K562 (cell line): ENCODE data around the gene COL16A1. TPM values are rescaled to one million over a fixed set of nuclear protein-coding genes. Genes with fewer than 3 reads are reported as not detected.

Source experiments
- ADNP ChIP-seq: fragments of 200-800 bp; sonication (Bioruptor generic); IDR thresholded peaks from 2 replicates; pipeline ENCODE4 v1.6.1; 2016; ENCODE audit warnings: missing genetic modification characterization, missing compliant biosample characterization
- ARID2 ChIP-seq: fragments of 450-650 bp; IDR thresholded peaks from 2 replicates; pipeline ENCODE4 v1.6.1; 2017; ENCODE audit warnings: antibody characterized with exemption, mild to moderate bottlenecking
- CAMTA2 ChIP-seq: fragments of 250-450 bp; sonication (Bioruptor Pico); conservative IDR thresholded peaks from 2 replicates; pipeline ENCODE4 v1.5.1; 2022
- EHMT2 ChIP-seq: fragments of 450-650 bp; IDR thresholded peaks from 2 replicates; pipeline ENCODE4 v1.6.1; 2018; ENCODE audit warnings: antibody characterized with exemption
- GATA2 ChIP-seq: sonication (generic); formaldehyde crosslinking; IDR thresholded peaks from 2 replicates; pipeline ENCODE4 v1.4.0; 2020; ENCODE audit warnings: mild to moderate bottlenecking, missing genetic modification reagents
- HDAC1 ChIP-seq, 2 experiments: fragments of 450-650 bp; IDR thresholded peaks; 2 replicates each; pipeline ENCODE4 v1.6.1; 2016 to 2017; ENCODE audit warnings: inconsistent platforms in 1 of 2, mild to moderate bottlenecking in 1 of 2, moderate library complexity in 1 of 2
- HMG20A ChIP-seq: fragments of 450-650 bp; formaldehyde crosslinking; conservative IDR thresholded peaks from 2 replicates; pipeline ENCODE4 v1.4.0; 2020; ENCODE audit warnings: mild to moderate bottlenecking, mixed read lengths
- MEF2D ChIP-seq: conservative IDR thresholded peaks from 2 replicates; pipeline ENCODE4 v1.6.1; 2016; ENCODE audit warnings: low read depth, missing genetic modification characterization, missing compliant biosample characterization
- NUFIP1 ChIP-seq: fragments of 450-650 bp; IDR thresholded peaks from 2 replicates; pipeline ENCODE4 v1.6.1; 2018; ENCODE audit not compliant: partially characterized antibody
- PML ChIP-seq: IDR thresholded peaks from 2 replicates; pipeline ENCODE4 v1.6.1; 2012; ENCODE audit warnings: low read length, inconsistent platforms
- SAFB ChIP-seq: fragments of 200-400 bp; formaldehyde crosslinking; IDR thresholded peaks from 2 replicates; pipeline ENCODE4 v1.6.1; 2017; ENCODE audit warnings: low read depth, low read length, borderline replicate concordance
- SETDB1 ChIP-seq: IDR thresholded peaks from one replicate; pipeline ENCODE4 v1.6.1; 2012; ENCODE audit warnings: low read length, control low read depth, inconsistent platforms
- SNRNP70 ChIP-seq: fragments of 200-400 bp; formaldehyde crosslinking; optimal IDR thresholded peaks from 2 replicates; pipeline ENCODE3; 2017; ENCODE audit warnings: low read depth, low read length
- SREBF2 ChIP-seq: sonication (generic); formaldehyde crosslinking; IDR thresholded peaks from 2 replicates; pipeline ENCODE4 v1.4.0; 2020; ENCODE audit warnings: mild to moderate bottlenecking, missing genetic modification reagents
- TBP ChIP-seq: optimal IDR thresholded peaks from 2 replicates; pipeline ENCODE3; 2011; ENCODE audit warnings: low read depth, low read length, improper control_type of control experiment
- ZNF232 ChIP-seq: sonication (generic); formaldehyde crosslinking; IDR thresholded peaks from 2 replicates; pipeline ENCODE4 v1.8.0; 2022; ENCODE audit warnings: mild to moderate bottlenecking, missing genetic modification reagents
- ZNF766 ChIP-seq: fragments of 200-800 bp; sonication (Bioruptor generic); conservative IDR thresholded peaks from 2 replicates; pipeline ENCODE4 v1.6.1; 2016; ENCODE audit warnings: missing genetic modification characterization, missing compliant biosample characterization
- polyA plus RNA-seq, 8 experiments: library from polyadenylated mRNA; depleted of rRNA in 4 of 8; stranded (reverse) in 5 of 8; unstranded in 3 of 8; fragments of >200 nt; fragmentation: Nextera tagmentation in 2 of 8; fragmentation: Illumina TruSeq in 1 of 8; extraction: Ambion mirVana in 2 of 8; extraction: Trizol in 1 of 8; gene quantifications; 2 replicates each; pipeline versions ENCODE4 v1.2.1 to v1.2.3, GENCODE V29; 2011 to 2014; ENCODE audit warnings: inconsistent platforms in 1 of 8, missing spikeins in 1 of 8
- total RNA-seq, 7 experiments: library from RNA; depleted of rRNA in 6 of 7; stranded (reverse); fragments of >200 nt in 6 of 7; fragmentation: Illumina TruSeq in 2 of 7; extraction: Trizol in 2 of 7; gene quantifications; 2 replicates each; pipeline versions ENCODE4 v1.2.1 to v1.2.3, GENCODE V29; 2011 to 2021; ENCODE audit warnings: low replicate concordance in 1 of 7
- TF ChIP-seq, protein P1 (sequence below): fragments of 250-450 bp; sonication (Bioruptor Pico); IDR thresholded peaks from 2 replicates; pipeline ENCODE4 v1.8.0; 2022; ENCODE audit warnings: moderate library complexity, mild to moderate bottlenecking, inconsistent platforms
- TF ChIP-seq, protein P2 (sequence below): fragments of 150-350 bp; IDR thresholded peaks from 2 replicates; pipeline ENCODE4 v1.6.1; 2014; ENCODE audit warnings: low read depth, mild to moderate bottlenecking, low read length, borderline replicate concordance

COL16A1 gene
- total and polyA plus RNA-seq, 9 of the 15 experiments (the other 6 are each of a cell fraction or from before 2014, with no cell fraction given) = 0.11 to 0.60 (median 0.11) TPM; not detected in 6

DNA sequence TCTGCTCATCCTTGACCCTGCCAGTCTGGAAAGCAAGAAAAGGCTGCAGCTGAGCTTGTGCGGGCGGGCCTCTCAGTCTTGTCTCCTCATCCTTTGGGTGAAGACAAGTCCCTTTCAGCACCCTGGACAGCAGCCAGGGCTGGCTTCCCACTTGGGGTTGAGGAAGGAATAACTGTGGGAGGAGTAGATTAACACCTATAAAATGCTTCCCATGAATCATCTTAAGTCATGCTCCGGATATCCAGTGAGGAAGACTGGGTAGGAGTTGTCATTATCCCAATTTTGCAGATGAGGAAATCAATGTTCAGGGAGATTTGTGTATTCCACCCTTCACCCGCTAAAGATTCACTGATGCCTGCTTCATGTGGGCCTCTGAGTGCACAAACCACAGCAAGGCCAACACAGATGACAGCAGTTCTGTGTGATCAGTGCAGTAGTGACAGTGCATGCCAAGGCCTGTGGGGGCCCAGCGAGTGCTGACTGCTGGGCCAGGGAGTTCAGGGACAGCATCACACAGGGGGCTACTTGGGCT is 20.1 kb upstream of the COL16A1 start (continued):
- TF ChIP-seq EHMT2 (peak; percentile 99), MEF2D (no peak), TBP (no peak), ARID2 (no peak), HDAC1 (IDR thresholded peaks at IDR 0.05) (peak in 1 of 2 experiments; percentile 16; a peak in 1 of 4 replicates), ZNF766 (CRISPR knock-in tag) (peak; percentile 89), SREBF2 (CRISPR knock-in tag) (no peak), GATA2 (CRISPR knock-in tag) (no peak), ZNF232 (CRISPR knock-in tag) (peak; percentile 86; the same call in 1 of the 2 replicates), SNRNP70 (no peak), SAFB (no peak), HMG20A (CRISPR knock-in tag) (no peak), ADNP (no peak), CAMTA2 (CRISPR knock-in tag) (no peak), NUFIP1 (no peak), SETDB1 (no peak), PML (no peak)
- TF ChIP-seq, protein P1, sequence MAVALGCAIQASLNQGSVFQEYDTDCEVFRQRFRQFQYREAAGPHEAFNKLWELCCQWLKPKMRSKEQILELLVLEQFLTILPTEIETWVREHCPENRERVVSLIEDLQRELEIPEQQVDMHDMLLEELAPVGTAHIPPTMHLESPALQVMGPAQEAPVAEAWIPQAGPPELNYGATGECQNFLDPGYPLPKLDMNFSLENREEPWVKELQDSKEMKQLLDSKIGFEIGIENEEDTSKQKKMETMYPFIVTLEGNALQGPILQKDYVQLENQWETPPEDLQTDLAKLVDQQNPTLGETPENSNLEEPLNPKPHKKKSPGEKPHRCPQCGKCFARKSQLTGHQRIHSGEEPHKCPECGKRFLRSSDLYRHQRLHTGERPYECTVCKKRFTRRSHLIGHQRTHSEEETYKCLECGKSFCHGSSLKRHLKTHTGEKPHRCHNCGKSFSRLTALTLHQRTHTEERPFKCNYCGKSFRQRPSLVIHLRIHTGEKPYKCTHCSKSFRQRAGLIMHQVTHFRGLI = no peak
- TF ChIP-seq, protein P2, sequence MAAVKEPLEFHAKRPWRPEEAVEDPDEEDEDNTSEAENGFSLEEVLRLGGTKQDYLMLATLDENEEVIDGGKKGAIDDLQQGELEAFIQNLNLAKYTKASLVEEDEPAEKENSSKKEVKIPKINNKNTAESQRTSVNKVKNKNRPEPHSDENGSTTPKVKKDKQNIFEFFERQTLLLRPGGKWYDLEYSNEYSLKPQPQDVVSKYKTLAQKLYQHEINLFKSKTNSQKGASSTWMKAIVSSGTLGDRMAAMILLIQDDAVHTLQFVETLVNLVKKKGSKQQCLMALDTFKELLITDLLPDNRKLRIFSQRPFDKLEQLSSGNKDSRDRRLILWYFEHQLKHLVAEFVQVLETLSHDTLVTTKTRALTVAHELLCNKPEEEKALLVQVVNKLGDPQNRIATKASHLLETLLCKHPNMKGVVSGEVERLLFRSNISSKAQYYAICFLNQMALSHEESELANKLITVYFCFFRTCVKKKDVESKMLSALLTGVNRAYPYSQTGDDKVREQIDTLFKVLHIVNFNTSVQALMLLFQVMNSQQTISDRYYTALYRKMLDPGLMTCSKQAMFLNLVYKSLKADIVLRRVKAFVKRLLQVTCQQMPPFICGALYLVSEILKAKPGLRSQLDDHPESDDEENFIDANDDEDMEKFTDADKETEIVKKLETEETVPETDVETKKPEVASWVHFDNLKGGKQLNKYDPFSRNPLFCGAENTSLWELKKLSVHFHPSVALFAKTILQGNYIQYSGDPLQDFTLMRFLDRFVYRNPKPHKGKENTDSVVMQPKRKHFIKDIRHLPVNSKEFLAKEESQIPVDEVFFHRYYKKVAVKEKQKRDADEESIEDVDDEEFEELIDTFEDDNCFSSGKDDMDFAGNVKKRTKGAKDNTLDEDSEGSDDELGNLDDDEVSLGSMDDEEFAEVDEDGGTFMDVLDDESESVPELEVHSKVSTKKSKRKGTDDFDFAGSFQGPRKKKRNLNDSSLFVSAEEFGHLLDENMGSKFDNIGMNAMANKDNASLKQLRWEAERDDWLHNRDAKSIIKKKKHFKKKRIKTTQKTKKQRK = no peak
